Sigmoid colon (tissue), 7 donors: ENCODE results near the gene SIRT3. TPM values are rescaled to one million over a fixed set of nuclear protein-coding genes. Genes with fewer than 3 reads are reported as not detected.
"Not testable (repeated sequence)": the region's sequence is repeated elsewhere in the genome, so short reads cannot be mapped to it uniquely, and the experiment has no call there.

ENCODE experiments used
- DNase-seq: peaks from one replicate; pipeline ENCODE4 v3.0.0-alpha.2; 2019
- H3K27ac ChIP-seq, 4 donors: fragments of 200-600 bp; sonication (generic); one replicate each; pipeline ENCODE4 v1.5.1; 2016 to 2019; ENCODE audit warnings: mild to moderate bottlenecking in 1 of 4
- H3K27me3 ChIP-seq, 3 donors: fragments of 200-600 bp; sonication (generic); one replicate each; pipeline ENCODE4 v1.5.1; 2019; ENCODE audit warnings: mild to moderate bottlenecking in 1 of 3
- H3K36me3 ChIP-seq, 4 donors: fragments of 200-600 bp; sonication (generic); one replicate each; pipeline ENCODE4 v1.5.1; 2016 to 2019
- H3K4me1 ChIP-seq, 4 donors: fragments of 200-600 bp; sonication (generic); one replicate each; pipeline ENCODE4 v1.5.1; 2017 to 2019
- H3K4me3 ChIP-seq, 4 donors: fragments of 200-600 bp; sonication (generic); one replicate each; pipeline ENCODE4 v1.5.1; 2017 to 2019; ENCODE audit warnings: mild to moderate bottlenecking in 2 of 4, moderate library complexity in 1 of 4
- H3K9me3 ChIP-seq, 4 donors: fragments of 200-600 bp in 3 of 4; sonication (generic) in 3 of 4; one replicate each; pipeline versions ENCODE4 v1.5.1 to v1.6.1; 2013 to 2019
- CTCF ChIP-seq, 4 experiments: fragments of 450-650 bp in 3 of 4; fragments of 200-600 bp in 1 of 4; IDR thresholded peaks; one replicate each; pipeline ENCODE4 v1.5.1; 2016 to 2019; ENCODE audit warnings: antibody characterized with exemption in 4 of 4, mild to moderate bottlenecking in 3 of 4, moderate library complexity in 2 of 4
- WGBS, 2 donors: extraction: QIAGEN DNeasy Blood & Tissue Kit; methylation state at CpG; one replicate each; pipeline ENCODE4 v1.1.7; 2013; 5-methylcytosine and 5-hydroxymethylcytosine counted together
- intact Hi-C: fragments of 100-400 bp; cut with DNase I; formaldehyde crosslinking; loops from one replicate; pipeline ENCODE4 v1.15.1; 2023
- polyA plus RNA-seq, 3 donors: library from polyadenylated mRNA; stranded (reverse); fragments of 200-250 nt; gene quantifications; one replicate each; pipeline ENCODE4 v1.2.3, GENCODE V29; 2013
- total RNA-seq, 4 donors: library from RNA; depleted of rRNA; stranded (reverse); fragments of >200 nt; gene quantifications; one replicate each; pipeline ENCODE4 v1.1.0, GENCODE V29; 2016
- donor health status: healthy with polysubstance abuse.
- donor health status: Bipolar disorder and iron deficiency.
- donor health status: healthy.

The SIRT3 gene
- total and polyA plus RNA-seq, 7 donors: 6.4 to 21.0 (median 12.2) TPM

- intact Hi-C loops, H3K4me3 ChIP-seq, H3K27ac ChIP-seq, H3K27me3 ChIP-seq, H3K9me3 ChIP-seq, H3K4me1 ChIP-seq, H3K36me3 ChIP-seq, DNase-seq: not testable (repeated sequence)
- peak in 1 of 4 experiments; percentile 8 for TF ChIP-seq CTCF (IDR thresholded peaks at IDR 0.05)
- WGBS, 2 donors: 0% methylated on average over 1 of the region's 13 CpGs; no CpG with 5 or more reads in 1 of the 2 donors
Observed at GRCh38 chr11:180242-180641, 55.9 kb downstream of the SIRT3 start.

Other genes starting within 250 kb of the SIRT3 start
- gene SCGB1C1, start 43.3 kb downstream of the SIRT3 start, total RNA-seq: not detected
- gene SCGB1C1, start 43.3 kb downstream of the SIRT3 start, polyA plus RNA-seq: not detected
- 10 to 100 TPM; 22.8 to 29.6 (median 23.8) TPM for gene BET1L, start 28.9 kb downstream of the SIRT3 start, total RNA-seq
- gene BET1L, start 28.9 kb downstream of the SIRT3 start, polyA plus RNA-seq: 10 to 100 TPM; 33.8 to 48.1 (median 39.0) TPM
- 100 to 1,000 TPM in 1 of 4 donors, 10 to 100 TPM in 3; 73.7 to 103 (median 86.8) TPM for gene RIC8A, start 28.6 kb downstream of the SIRT3 start, total RNA-seq
- 10 to 100 TPM; 39.6 to 69.1 (median 47.9) TPM for gene RIC8A, start 28.6 kb downstream of the SIRT3 start, polyA plus RNA-seq
- gene PSMD13, start 634 bp upstream of the SIRT3 start, total RNA-seq: 100 to 1,000 TPM in 2 of 4 donors, 10 to 100 TPM in 2; 86.2 to 118 (median 99.3) TPM
- 100 to 1,000 TPM; 111 to 180 (median 138) TPM for gene PSMD13, start 634 bp upstream of the SIRT3 start, polyA plus RNA-seq
- 1 to 10 TPM in 2 of 4 donors, under 1 TPM in 1, not detected in 1; 0.33 to 2.5 (median 1.6) TPM for gene NLRP6, start 42.1 kb upstream of the SIRT3 start, total RNA-seq
- gene NLRP6, start 42.1 kb upstream of the SIRT3 start, polyA plus RNA-seq: 1 to 10 TPM in 1 of 3 donors, not detected in 2; 3.3 TPM
- 10 to 100 TPM; 11.4 to 15.3 (median 13.6) TPM for gene PGGHG, start 52.8 kb upstream of the SIRT3 start, total RNA-seq
- 10 to 100 TPM in 1 of 3 donors, 1 to 10 TPM in 2; 1.6 to 68.0 (median 3.6) TPM for gene PGGHG, start 52.8 kb upstream of the SIRT3 start, polyA plus RNA-seq
- gene IFITM5, start 63.2 kb upstream of the SIRT3 start, total RNA-seq: not detected
- gene IFITM5, start 63.2 kb upstream of the SIRT3 start, polyA plus RNA-seq: not detected
- 100 to 1,000 TPM in 3 of 4 donors, 10 to 100 TPM in 1; 79.8 to 187 (median 141) TPM for gene IFITM2, start 71.5 kb upstream of the SIRT3 start, total RNA-seq
- 100 to 1,000 TPM in 2 of 3 donors, 10 to 100 TPM in 1; 73.3 to 461 (median 164) TPM for gene IFITM2, start 71.5 kb upstream of the SIRT3 start, polyA plus RNA-seq
- 10 to 100 TPM; 82.4 to 94.2 (median 92.6) TPM for gene IFITM1, start 77.7 kb upstream of the SIRT3 start, total RNA-seq
- gene IFITM1, start 77.7 kb upstream of the SIRT3 start, polyA plus RNA-seq: 100 to 1,000 TPM in 1 of 3 donors, 10 to 100 TPM in 2; 41.2 to 580 (median 58.9) TPM
- 100 to 1,000 TPM; 278 to 463 (median 291) TPM for gene IFITM3, start 84.5 kb upstream of the SIRT3 start, total RNA-seq
- 1,000 to 10,000 TPM in 1 of 3 donors, 100 to 1,000 TPM in 2; 116 to 1,104 (median 383) TPM for gene IFITM3, start 84.5 kb upstream of the SIRT3 start, polyA plus RNA-seq
- 1 to 10 TPM; 1.4 to 9.1 (median 2.7) TPM for gene B4GALNT4, start 133.2 kb upstream of the SIRT3 start, total RNA-seq
- gene B4GALNT4, start 133.2 kb upstream of the SIRT3 start, polyA plus RNA-seq: 1 to 10 TPM in 2 of 3 donors, not detected in 1; 7.6 to 7.8 TPM
- gene PKP3, start 157.9 kb upstream of the SIRT3 start, total RNA-seq: under 1 TPM in 2 of 4 donors, not detected in 2; 0.27 to 0.71 TPM
- 100 to 1,000 TPM in 1 of 3 donors, 10 to 100 TPM in 2; 57.1 to 140 (median 86.7) TPM for gene PKP3, start 157.9 kb upstream of the SIRT3 start, polyA plus RNA-seq
- 10 to 100 TPM; 51.0 to 70.9 (median 53.1) TPM for gene SIGIRR, start 178.7 kb upstream of the SIRT3 start, total RNA-seq
- 100 to 1,000 TPM in 1 of 3 donors, 10 to 100 TPM in 2; 46.8 to 122 (median 50.2) TPM for gene SIGIRR, start 178.7 kb upstream of the SIRT3 start, polyA plus RNA-seq
- 1 to 10 TPM in 1 of 4 donors, under 1 TPM in 3; 0.14 to 2.5 (median 0.26) TPM for gene ANO9, start 205.7 kb upstream of the SIRT3 start, total RNA-seq
- gene ANO9, start 205.7 kb upstream of the SIRT3 start, polyA plus RNA-seq: 100 to 1,000 TPM in 1 of 3 donors, 1 to 10 TPM in 2; 4.2 to 123 (median 6.5) TPM
- gene PTDSS2, start 213.9 kb upstream of the SIRT3 start, total RNA-seq: 10 to 100 TPM; 30.1 to 76.2 (median 44.6) TPM
- 10 to 100 TPM in 1 of 3 donors, 1 to 10 TPM in 2; 4.8 to 29.0 (median 6.5) TPM for gene PTDSS2, start 213.9 kb upstream of the SIRT3 start, polyA plus RNA-seq